Endothelial cell of coronary artery (primary cell): ENCODE measurements around the gene NEK10. TPM values are rescaled to one million over a fixed set of nuclear protein-coding genes. Genes with fewer than 3 reads are reported as not detected.

Experiments
- total RNA-seq: library from RNA; depleted of rRNA; stranded (reverse); fragments of >200 nt; gene quantifications from 2 replicates; pipeline ENCODE4 v1.2.3, GENCODE V29; 2014

NEK10 gene
- total RNA-seq, result 3.4 and 9.0 TPM in 2 replicates

GRCh38 chr3:27368831-27369607 lies at the start of gene NEK10:
Gene NEK10, minus strand, starts transcription at chr3:27369383. Its CDS starts 16,501 bp downstream, at chr3:27352882.

Other genes with a start within 250 kb of the NEK10 start
- 93.9 and 96.3 TPM in 2 replicates for gene SLC4A7, start 115.0 kb upstream of the NEK10 start, total RNA-seq